Measurements from ENCODE around the gene AOPEP.

The AOPEP gene

DNA sequence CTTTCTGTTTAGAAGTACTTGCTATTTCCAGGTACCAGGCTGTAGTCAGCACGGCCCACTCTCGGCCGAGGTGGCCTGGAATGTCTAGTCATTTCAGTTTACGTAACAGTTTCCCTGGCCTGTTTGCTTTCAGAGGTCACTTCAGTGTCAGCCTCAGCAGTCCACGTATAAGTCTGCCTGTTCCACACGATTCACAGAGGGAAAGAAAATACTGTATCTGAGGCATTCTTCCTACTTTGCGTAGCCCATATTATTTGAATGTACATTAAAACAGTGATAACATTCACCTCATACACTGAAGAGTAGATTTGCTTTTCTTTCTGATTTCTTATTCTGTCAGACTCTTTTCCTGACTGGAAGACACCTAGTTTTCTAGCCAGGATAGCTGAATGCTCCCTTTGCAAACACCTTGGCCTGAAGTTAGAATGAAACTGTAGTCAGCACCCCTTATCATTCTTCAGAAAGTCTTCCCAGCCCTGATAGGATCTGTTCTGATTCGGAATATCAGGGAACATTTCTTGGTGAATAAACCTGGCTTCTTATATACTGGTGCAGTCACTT lies 140.9 kb downstream of the AOPEP start:
- H3K4me3 ChIP-seq (ENCODE audit: low read depth, low read length), result peak overlapping the region; percentile 15
- TF ChIP-seq, protein P1, sequence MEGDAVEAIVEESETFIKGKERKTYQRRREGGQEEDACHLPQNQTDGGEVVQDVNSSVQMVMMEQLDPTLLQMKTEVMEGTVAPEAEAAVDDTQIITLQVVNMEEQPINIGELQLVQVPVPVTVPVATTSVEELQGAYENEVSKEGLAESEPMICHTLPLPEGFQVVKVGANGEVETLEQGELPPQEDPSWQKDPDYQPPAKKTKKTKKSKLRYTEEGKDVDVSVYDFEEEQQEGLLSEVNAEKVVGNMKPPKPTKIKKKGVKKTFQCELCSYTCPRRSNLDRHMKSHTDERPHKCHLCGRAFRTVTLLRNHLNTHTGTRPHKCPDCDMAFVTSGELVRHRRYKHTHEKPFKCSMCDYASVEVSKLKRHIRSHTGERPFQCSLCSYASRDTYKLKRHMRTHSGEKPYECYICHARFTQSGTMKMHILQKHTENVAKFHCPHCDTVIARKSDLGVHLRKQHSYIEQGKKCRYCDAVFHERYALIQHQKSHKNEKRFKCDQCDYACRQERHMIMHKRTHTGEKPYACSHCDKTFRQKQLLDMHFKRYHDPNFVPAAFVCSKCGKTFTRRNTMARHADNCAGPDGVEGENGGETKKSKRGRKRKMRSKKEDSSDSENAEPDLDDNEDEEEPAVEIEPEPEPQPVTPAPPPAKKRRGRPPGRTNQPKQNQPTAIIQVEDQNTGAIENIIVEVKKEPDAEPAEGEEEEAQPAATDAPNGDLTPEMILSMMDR (IDR thresholded peaks at IDR 0.05; ENCODE audit: low read depth, low read length), result no peak

DNA sequence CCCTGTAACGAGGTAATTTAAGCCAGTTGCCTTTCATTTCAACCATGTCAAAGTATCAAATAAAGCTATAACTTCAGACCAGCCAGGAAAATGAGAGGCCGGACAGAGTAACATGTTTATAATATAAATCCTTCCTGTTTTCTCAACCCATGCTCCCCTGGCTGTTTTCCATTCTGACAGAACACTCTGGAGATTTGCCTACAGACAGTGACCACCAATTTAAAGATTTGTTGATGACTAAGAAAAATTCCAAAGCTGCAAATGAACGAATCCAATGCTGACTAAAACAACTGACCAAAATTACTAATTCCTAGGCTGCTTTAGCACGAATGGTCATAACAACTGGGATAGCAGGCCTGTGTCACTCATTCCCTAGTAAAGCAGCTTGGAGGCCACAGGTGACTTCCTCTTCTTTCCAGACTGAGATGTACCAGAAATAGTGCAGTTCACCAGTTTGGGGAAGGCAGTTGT lies 141.4 kb downstream of the AOPEP start:
- H3K4me3 ChIP-seq (ENCODE audit: low read depth, low read length), result peak overlapping the region; percentile 15; the same call in 1 of the 2 replicates
- TF ChIP-seq, protein P1 (IDR thresholded peaks at IDR 0.05; ENCODE audit: low read depth, low read length), result no peak

DNA sequence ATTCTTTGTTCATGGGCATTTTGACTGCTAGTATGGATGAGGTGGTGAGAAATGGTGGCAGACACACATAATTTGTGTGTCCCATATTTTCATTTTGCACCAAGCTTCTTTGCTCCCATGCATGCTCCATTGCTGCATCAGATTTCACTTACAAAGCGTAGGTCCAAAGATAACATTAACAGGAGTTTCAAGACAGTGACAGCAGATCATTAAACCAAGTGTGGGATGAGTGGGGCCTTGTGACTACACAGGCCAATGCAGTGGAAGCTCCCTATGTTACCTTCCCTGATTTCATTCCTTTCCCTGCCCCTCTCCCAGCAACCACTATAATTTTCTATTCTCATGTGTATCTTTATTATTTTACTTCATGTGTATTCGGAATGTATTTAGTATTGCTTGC lies 142.0 kb downstream of the AOPEP start:
- no peak overlapping the region for H3K4me3 ChIP-seq (ENCODE audit: low read depth, low read length)
- TF ChIP-seq, protein P1 (IDR thresholded peaks at IDR 0.05; ENCODE audit: low read depth, low read length), result no peak

DNA sequence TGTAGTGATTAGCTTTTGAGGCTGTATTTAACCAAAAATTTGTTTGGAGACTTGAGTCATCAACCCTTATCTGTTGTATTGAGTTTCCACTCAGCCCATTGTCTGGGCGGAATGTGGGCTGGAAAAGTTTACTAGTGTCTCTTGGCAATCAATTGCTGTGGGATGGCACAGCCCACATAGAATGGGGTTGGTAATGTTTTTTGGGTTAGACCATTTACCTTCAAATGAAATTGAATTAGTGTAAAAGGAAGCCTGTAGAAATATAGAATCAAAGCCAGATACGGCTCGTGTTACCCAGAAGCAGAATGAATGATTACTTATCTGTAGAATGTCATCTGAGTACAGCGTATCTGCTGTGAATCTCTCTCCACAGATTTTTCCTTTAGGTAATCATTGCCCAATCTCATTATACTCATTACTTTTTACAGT lies 142.9 kb downstream of the AOPEP start:
- TF ChIP-seq, protein P1 (IDR thresholded peaks at IDR 0.05; ENCODE audit: low read depth, low read length), result no peak
- H3K4me3 ChIP-seq (ENCODE audit: low read depth, low read length), result no peak overlapping the region

DNA sequence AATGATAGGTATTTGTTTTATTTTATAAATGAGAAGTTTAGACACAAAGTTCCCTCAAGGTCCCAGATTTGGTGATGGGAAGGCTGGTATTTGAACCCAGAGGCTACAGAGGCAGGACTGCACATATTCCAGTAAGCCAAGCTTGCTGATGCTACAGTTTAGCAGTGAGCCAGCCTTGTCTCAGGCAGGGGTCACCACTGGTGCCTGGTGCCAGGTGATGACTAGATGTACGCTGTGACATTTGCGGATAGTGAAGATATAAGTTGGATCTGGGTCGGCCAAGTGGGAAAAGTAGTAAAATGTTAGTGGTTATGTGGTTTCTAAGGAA lies 143.9 kb downstream of the AOPEP start:
- TF ChIP-seq, protein P1 (IDR thresholded peaks at IDR 0.05; ENCODE audit: low read depth, low read length), result no peak
- no peak overlapping the region for H3K4me3 ChIP-seq (ENCODE audit: low read depth, low read length)

DNA sequence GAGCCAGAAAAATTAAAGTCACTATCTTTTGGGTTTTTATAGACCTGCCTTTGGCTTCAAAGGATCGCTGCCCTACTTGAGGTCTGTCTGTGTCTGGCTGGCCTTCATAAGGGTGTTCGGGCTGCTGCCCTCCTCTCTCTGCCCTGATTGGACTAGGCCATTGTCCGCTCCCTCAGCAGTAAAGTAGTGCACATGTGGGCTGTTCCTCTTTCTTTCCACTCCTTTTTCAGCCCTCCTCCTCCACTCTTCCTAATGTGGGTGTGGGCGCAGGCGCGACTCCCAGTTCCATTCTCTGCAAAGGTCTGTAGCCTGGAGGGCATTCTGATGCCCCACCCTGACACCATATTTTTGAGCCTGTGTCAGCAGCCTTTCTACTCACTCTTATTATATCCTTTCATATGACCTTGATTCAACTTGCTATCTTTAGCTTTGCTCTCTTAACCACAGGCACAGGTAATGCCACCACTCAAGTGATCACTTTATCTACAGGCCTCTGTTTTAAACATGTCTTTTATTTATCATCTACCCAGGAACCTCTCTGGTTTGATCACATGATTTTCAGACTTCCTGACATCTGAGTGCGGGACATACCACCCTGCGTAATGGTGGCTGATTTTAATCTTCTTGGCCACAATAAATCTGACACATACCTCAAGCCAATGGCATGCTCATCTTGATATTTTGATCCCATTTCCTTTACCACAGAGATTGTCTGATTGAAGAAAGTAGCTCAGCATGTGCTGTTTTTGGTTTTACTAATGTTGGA lies 144.5 kb downstream of the AOPEP start:
- H3K4me3 ChIP-seq (ENCODE audit: low read depth, low read length), result no peak overlapping the region
- TF ChIP-seq, protein P1 (IDR thresholded peaks at IDR 0.05; ENCODE audit: low read depth, low read length), result no peak

DNA sequence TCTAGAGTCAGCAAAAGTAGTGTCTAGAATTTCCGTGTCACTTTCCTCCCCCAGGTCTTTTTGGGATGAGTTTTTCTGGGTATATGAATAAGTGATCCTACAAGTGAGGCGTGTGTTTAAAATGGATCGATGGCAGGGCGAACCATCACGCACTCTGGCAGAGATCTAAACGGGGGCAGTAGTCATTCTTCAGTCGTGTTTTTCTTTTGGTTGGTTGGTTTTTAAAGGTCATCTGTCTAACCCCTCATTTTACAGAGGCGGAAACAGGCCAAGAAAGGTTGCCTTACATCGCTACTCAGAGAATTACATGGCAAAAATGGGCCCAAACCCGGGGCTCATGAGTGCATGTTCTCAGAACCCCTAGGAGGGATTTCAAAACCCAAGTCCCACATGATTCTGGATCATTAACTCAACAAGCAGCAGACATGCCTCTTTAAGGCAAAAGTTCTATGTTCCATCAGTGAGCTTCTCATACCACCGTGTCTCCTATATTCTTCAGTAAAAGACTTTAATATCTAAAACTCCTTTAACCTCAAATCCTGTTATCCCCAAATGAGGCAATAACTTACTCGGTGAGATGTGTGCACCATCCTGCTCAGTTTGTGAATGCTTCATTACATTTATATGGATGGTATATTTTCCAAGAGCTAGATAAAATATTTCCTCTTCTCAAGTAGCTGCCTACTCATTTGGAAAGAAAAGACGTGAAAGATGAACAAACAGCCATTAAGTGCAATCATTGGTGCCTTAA lies 145.8 kb downstream of the AOPEP start:
- TF ChIP-seq, protein P1 (IDR thresholded peaks at IDR 0.05; ENCODE audit: low read depth, low read length), result no peak

More for the DNA sequence above, 145.8 kb downstream of the AOPEP start:
- no peak overlapping the region for H3K4me3 ChIP-seq (ENCODE audit: low read depth, low read length)

Data from WI38 (cell line).